Measurements from ENCODE around the gene ACTL8. TPM values are rescaled to one million over a fixed set of nuclear protein-coding genes. Genes with fewer than 3 reads are reported as not detected.

Gene ACTL8
- total RNA-seq, 1 experiment from 2014 or later, result not detected

DNA sequence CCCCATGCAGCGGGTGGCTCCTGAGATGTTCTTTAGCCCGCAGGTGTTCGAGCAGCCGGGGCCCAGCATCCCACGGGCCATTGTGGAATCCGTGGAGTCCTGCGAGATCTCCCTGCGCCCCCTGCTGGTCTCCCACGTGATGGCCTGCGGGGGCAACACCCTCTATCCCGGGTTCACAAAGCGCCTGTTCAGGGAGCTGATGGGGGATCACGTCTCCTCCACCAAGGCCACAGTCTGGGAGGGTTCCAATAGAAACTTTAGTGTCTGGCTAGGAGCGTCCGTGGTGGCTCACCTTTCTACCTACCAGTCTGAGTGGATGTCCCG lies 71.0 kb downstream of the ACTL8 start:
- no peak overlapping the region for H3K4me3 ChIP-seq (ENCODE audit: low read depth in 2 of 2, low read length in 2 of 2)
- peaks cover 3% of the 10 kb centered on the region for H3K27me3 ChIP-seq (ENCODE audit: control insufficient read depth, insufficient read depth, low read length)
- ChIA-PET POLR2A (no interaction called here), CTCF (interaction anchor here (0.7 to 1.2 kb wide), 2 partner anchors 17 to 164 kb away, joined by 3 to 4 read pairs; no protein-coding TSS in a partner anchor)
- BruUV-seq (replicated peaks), result no TSS peak
- intact Hi-C loops (cut with micrococcal nuclease; ENCODE audit: unreplicated experiment) (loop anchor here (10.0 kb wide), 1 partner anchor 161 kb away; no protein-coding TSS in a partner anchor), in situ Hi-C loops (cut with HindIII; ENCODE audit: low pct_unique_long_range_greater_than_20kb, low sequenced_read_pairs) (no loop called here)
- no peak overlapping the region for H3K27ac ChIP-seq (ENCODE audit: low read length)
- H3K36me3 ChIP-seq (ENCODE audit: control insufficient read depth, insufficient read depth, low read length), result no peaks in the 10 kb centered on the region
- ATAC-seq (peak; percentile 74), DNase-seq (ENCODE audit: low read depth, low spot score) (no peak)
- TF ChIP-seq, protein P1, sequence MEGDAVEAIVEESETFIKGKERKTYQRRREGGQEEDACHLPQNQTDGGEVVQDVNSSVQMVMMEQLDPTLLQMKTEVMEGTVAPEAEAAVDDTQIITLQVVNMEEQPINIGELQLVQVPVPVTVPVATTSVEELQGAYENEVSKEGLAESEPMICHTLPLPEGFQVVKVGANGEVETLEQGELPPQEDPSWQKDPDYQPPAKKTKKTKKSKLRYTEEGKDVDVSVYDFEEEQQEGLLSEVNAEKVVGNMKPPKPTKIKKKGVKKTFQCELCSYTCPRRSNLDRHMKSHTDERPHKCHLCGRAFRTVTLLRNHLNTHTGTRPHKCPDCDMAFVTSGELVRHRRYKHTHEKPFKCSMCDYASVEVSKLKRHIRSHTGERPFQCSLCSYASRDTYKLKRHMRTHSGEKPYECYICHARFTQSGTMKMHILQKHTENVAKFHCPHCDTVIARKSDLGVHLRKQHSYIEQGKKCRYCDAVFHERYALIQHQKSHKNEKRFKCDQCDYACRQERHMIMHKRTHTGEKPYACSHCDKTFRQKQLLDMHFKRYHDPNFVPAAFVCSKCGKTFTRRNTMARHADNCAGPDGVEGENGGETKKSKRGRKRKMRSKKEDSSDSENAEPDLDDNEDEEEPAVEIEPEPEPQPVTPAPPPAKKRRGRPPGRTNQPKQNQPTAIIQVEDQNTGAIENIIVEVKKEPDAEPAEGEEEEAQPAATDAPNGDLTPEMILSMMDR (IDR thresholded peaks at IDR 0.05), result peak; percentile 83
- TF ChIP-seq SIN3A (IDR thresholded peaks at IDR 0.05; ENCODE audit: borderline replicate concordance, insufficient read depth, low read depth, low read length) (no peak), TCF7L2 (IDR thresholded peaks at IDR 0.05; ENCODE audit: low read depth, low read length) (no peak), POLR2AphosphoS5 (IDR thresholded peaks at IDR 0.05; ENCODE audit: low read depth, low read length) (no peak)
- TF ChIP-seq, protein P2, sequence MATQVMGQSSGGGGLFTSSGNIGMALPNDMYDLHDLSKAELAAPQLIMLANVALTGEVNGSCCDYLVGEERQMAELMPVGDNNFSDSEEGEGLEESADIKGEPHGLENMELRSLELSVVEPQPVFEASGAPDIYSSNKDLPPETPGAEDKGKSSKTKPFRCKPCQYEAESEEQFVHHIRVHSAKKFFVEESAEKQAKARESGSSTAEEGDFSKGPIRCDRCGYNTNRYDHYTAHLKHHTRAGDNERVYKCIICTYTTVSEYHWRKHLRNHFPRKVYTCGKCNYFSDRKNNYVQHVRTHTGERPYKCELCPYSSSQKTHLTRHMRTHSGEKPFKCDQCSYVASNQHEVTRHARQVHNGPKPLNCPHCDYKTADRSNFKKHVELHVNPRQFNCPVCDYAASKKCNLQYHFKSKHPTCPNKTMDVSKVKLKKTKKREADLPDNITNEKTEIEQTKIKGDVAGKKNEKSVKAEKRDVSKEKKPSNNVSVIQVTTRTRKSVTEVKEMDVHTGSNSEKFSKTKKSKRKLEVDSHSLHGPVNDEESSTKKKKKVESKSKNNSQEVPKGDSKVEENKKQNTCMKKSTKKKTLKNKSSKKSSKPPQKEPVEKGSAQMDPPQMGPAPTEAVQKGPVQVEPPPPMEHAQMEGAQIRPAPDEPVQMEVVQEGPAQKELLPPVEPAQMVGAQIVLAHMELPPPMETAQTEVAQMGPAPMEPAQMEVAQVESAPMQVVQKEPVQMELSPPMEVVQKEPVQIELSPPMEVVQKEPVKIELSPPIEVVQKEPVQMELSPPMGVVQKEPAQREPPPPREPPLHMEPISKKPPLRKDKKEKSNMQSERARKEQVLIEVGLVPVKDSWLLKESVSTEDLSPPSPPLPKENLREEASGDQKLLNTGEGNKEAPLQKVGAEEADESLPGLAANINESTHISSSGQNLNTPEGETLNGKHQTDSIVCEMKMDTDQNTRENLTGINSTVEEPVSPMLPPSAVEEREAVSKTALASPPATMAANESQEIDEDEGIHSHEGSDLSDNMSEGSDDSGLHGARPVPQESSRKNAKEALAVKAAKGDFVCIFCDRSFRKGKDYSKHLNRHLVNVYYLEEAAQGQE (IDR thresholded peaks at IDR 0.05; ENCODE audit: insufficient read depth in 1 of 2, low read depth in 2 of 2, low read length in 1 of 2), result no peak
- H3K9me3 ChIP-seq (ENCODE audit: control insufficient read depth, insufficient read depth, low read depth, low read length), result no peaks in the 10 kb centered on the region
- H3K4me1 ChIP-seq (ENCODE audit: control insufficient read depth, insufficient read depth, low read length), result no peaks in the 10 kb centered on the region

DNA sequence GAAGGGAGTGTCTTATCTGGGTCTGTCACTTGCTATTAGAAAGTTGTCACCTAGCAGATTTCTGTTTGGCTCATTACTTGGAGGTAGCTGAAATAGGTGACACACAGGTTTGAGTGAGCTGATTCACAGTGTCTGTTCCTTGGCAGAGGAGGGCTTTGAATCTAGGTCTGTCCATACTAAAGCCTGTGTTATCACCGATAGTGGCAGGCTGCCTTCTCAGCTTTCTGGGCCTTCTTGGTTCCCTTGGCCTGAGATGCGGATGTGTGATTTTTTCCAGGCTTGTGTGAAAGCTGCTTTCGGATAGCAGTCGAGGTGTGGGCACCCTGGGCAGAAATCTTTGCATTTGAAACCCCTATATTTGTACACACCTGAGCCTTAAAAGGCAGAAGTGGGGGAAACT lies 73.9 kb downstream of the ACTL8 start:
- ChIA-PET CTCF (interaction anchor here (1.0 kb wide), 1 partner anchor 168 kb away, joined by 3 read pairs; no protein-coding TSS in a partner anchor), POLR2A (no interaction called here)
- TF ChIP-seq, protein P1 (IDR thresholded peaks at IDR 0.05), result no peak
- TF ChIP-seq SIN3A (IDR thresholded peaks at IDR 0.05; ENCODE audit: borderline replicate concordance, insufficient read depth, low read depth, low read length) (no peak), TCF7L2 (IDR thresholded peaks at IDR 0.05; ENCODE audit: low read depth, low read length) (no peak), POLR2AphosphoS5 (IDR thresholded peaks at IDR 0.05; ENCODE audit: low read depth, low read length) (no peak)
- TF ChIP-seq, protein P2 (IDR thresholded peaks at IDR 0.05; ENCODE audit: insufficient read depth in 1 of 2, low read depth in 2 of 2, low read length in 1 of 2), result no peak
- peaks cover 5% of the 10 kb centered on the region for H3K27me3 ChIP-seq (ENCODE audit: control insufficient read depth, insufficient read depth, low read length)
- no peak for ATAC-seq
- no peaks in the 10 kb centered on the region for H3K36me3 ChIP-seq (ENCODE audit: control insufficient read depth, insufficient read depth, low read length)
- DNase-seq (ENCODE audit: low read depth, low spot score), result no peak
- intact Hi-C loops (cut with micrococcal nuclease; ENCODE audit: unreplicated experiment) (loop anchor here (10.0 kb wide), 1 partner anchor 164 kb away; no protein-coding TSS in a partner anchor), in situ Hi-C loops (cut with HindIII; ENCODE audit: low pct_unique_long_range_greater_than_20kb, low sequenced_read_pairs) (no loop called here)
- H3K9me3 ChIP-seq (ENCODE audit: control insufficient read depth, insufficient read depth, low read depth, low read length), result no peaks in the 10 kb centered on the region
- no TSS peak for BruUV-seq (replicated peaks)
- H3K4me3 ChIP-seq (ENCODE audit: low read depth in 2 of 2, low read length in 2 of 2), result no peak overlapping the region
- no peaks in the 10 kb centered on the region for H3K4me1 ChIP-seq (ENCODE audit: control insufficient read depth, insufficient read depth, low read length)
- H3K27ac ChIP-seq (ENCODE audit: low read length), result no peak overlapping the region

All from Panc1 (cell line).